GM15510 (cell line): ENCODE data around the gene SDHAF3.

Experiments used
- POLR2A ChIP-seq: IDR thresholded peaks from 3 replicates; pipeline ENCODE4 v1.6.1; 2011; ENCODE audit warnings: borderline replicate concordance; ENCODE audit not compliant: insufficient read length; ENCODE audit errors: extremely low read depth

Gene SDHAF3

GRCh38 chr7:97116308-97116707, 1.2 kb upstream of the SDHAF3 start:
- TF ChIP-seq POLR2A, result no peak

- no peak for TF ChIP-seq POLR2A
Measured at GRCh38 chr7:97117035-97117371, 495 bp upstream of the SDHAF3 start.

GRCh38 chr7:97118306-97118917, 914 bp downstream of the SDHAF3 start:
- no peak for TF ChIP-seq POLR2A

GRCh38 chr7:97119747-97120146, 2.2 kb downstream of the SDHAF3 start:
- TF ChIP-seq POLR2A, result no peak

DNA sequence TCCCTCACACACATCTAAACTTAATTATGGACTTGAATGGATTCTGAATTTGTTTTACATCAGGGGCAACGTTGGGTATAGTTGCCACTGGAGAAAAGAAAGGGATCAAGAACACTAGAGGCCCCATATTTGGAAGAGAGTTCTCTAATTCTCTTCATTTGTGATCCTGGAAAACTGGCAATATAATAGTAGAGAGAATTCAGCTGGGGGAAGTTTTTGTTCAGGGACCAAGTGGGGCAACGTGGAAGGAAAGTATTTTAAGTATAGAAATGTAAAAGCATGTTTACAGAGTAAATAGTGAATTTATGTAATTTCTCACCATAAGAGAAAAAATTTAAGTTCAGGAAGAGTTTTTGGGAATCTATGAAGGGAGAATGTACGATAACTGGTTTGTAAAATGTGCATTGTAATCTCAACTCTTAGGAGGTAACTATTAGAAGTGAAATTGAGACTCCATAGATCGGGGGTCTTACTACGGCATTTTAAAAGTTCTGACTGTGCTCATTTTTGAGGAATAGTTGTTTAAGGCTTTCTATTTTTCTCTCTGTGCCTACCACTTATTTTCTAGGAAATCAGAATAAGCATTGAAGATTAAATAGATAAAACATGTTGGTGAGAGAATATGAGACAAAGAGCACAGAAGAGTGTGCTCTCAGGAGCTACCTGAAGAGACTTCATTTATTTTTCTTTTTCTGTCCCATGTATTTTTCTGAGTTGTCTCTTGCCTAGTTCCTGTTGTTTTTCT, 3.4 kb downstream of the SDHAF3 start:
- TF ChIP-seq POLR2A, result no peak

DNA sequence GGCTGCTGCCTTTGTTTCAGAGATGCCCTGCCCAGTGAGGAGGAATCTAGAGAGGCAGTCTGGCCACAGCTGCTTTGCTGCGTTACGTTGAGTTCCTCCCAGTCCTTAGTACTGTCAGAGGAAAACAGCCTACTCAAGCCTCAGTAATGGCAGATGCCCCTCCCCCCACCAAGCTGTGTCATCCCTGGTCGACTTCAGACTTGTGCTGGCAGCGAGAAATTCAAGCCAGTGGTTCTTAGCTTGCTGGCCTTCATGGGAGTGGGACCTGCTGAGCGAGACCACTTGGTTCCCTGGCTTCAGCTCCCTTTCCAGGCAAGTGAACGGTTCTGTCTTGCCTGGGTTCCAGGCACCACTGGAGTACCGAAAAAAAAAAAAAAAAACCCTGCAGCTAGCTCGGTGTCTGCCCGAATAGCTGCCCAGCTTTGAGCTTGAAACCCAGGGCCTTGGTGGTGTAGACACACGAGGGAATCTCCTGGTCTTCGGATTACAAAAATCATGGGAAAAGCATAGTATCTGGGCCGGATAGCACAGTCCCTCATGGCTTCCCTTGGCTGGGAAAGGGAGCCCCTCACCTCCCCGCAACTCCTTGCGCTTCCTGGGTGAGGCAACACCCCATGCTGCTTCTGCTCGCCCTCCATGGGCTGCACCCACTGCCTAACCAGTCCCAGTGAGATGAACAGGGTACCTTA, 9.1 kb downstream of the SDHAF3 start:
- no peak for TF ChIP-seq POLR2A

- no peak for TF ChIP-seq POLR2A
Measured at GRCh38 chr7:97128736-97129135, 11.2 kb downstream of the SDHAF3 start.

DNA sequence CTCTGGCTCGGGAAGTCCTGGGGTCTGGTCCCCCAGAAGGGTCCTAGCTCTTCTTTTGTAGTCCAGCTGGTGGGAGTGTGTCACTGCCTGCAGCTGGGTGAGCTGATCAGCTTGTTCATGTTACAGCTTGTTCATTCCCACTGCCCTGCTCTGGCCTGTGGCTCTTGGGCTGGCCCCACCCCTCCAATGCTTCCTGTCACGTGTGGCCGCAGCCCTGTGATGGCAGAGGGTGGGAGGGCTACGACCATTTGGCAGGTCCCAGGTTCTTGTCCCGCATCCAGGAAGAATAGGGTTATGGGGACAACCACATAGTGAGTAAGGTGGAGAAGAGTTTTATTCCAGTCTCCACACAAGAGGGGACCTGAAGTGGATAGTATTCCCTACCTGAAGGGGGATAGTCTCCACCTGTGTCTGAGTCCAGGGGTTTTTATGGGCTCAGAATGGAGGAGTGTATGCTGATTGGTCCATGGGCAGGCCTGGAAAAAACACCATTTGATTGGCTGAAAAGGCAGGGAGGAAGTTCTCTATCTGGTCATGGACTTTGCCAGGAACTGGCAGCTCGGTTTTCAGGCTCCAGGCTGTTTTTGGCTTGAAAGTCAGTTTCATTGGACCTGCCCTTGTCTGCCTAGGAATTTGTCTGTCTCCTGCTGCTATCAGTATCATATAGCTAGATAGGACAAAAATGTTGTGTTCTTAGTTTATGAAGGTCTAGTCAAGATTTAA, 13.1 kb downstream of the SDHAF3 start:
- no peak for TF ChIP-seq POLR2A

DNA sequence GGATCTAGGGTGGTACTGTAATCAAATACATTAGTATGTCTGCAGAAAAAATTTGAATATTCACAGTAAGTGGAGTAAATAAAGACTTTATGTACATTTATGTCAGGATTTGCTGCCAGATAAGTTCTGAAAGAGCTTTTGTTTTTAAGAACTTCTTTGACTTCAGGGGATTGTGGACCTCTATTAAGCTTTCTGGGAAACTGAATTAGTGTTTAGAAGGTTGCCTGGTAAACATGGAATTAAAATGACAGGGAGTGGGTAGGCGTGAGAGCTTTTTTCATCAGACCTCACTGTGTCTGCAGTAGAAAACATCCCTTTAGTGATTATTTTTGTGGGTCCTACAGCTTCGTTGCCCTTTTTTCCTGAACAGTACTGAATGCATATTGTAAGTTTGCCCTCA, 15.7 kb downstream of the SDHAF3 start:
- TF ChIP-seq POLR2A, result no peak

DNA sequence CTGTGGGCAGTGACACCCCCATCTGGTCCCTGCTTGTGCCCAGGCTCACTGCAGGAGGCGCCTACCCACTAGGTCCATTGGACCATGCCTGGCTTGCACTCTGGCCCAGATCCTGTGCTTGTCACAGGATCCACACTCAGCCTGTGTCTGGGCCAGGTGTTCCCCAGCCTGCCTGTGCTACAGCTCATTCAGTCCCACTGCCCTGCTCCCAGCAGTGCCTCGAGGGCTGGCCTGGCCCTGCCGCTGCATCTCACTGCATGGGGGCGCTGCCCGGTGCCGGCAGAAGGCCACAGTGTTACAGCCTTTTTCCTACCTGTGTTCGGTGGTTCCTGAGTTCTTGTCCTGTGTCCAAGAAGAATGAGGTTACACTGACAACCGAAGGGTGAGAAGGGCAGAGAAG, 21.3 kb downstream of the SDHAF3 start:
- TF ChIP-seq POLR2A, result no peak

DNA sequence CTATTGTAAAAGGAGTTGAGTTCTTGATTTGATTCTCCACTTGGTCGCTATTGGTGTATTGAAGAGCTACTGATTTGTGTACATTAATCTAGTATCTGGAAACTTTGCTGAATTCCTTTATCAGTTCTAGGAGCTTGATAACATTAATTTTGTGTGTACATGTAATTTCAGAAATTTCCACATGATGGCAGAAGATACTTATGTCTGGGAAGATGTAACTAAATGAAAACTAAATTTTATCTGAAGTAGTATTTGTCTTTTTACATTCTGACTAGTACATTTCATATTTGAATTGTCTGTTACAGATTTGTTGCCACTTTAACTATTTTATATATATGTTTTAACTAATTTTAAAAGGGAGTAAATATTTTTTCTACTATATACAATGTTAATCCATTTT, 27.6 kb downstream of the SDHAF3 start:
- no peak for TF ChIP-seq POLR2A

DNA sequence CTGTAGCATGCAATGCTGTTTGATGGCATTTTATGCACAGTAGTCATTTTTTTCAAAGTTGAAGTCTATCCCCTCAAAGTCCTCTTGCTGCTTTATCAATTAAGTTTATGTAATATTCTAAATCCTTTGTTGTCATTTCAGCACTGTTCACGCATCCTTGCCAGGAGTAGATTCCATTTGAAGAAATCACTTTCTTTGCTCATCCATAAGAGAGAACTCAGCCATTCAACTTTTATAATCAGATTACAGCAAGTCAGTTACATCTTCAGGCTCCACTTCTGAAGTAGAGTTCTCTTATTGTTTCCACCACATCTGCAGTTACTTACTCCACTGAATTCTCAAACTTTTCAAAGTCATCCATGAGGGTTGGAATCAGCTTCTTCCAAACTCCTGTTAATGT, 32.3 kb downstream of the SDHAF3 start:
- TF ChIP-seq POLR2A, result no peak

DNA sequence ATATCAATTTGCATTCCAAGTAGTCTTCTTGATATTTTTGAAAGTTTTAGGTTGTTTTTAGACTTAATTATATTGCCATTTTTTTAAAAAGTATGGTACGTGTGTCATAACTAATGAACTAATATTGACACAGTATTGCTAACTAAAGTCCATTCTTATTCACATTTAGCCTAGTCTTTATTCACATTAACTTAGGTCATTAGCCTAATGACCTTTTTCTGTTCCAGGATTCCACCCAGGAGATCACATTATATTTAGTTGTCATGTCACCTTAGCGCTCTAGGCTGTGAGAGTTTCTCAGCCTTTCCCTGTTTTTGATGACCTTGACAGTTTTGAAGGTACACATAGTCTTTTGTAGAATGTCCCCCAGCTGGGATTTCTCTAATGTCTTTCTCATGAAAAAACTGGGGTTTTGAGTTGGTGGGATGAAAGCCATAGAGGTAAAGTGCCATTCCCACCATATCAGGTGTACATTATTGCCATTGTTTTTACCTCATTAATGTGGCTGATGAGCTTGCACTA, 38.5 kb downstream of the SDHAF3 start:
- TF ChIP-seq POLR2A, result no peak

GRCh38 chr7:97166308-97166707, 48.8 kb downstream of the SDHAF3 start:
- no peak for TF ChIP-seq POLR2A

- TF ChIP-seq POLR2A, result no peak
Measured at GRCh38 chr7:97167176-97167575, 49.7 kb downstream of the SDHAF3 start.
